NCI-H2081 treated with DMSO at 0.1 percent for 48 hours (cell line): ENCODE results near the gene TAF3.
"Not testable (repeated sequence)": the region's sequence is repeated elsewhere in the genome, so short reads cannot be mapped to it uniquely, and the experiment has no call there.

Experiments used
- DNase-seq: peaks from one replicate; lab custom pipeline; 2025; lab: John Stamatoyannopoulos, UW

The TAF3 gene

GRCh38 chr10:7818295-7819120 is at the start of gene TAF3:
Gene TAF3, plus strand, starts transcription at chr10:7818505. Its CDS starts 205 bp downstream, at chr10:7818710.
- no peak for DNase-seq

GRCh38 chr10:7773845-7774801 is 44.2 kb upstream of the TAF3 start:
- DNase-seq = no peak

- no peak for DNase-seq
Observed at GRCh38 chr10:7776777-7777176, 41.5 kb upstream of the TAF3 start.

GRCh38 chr10:7782194-7782593 is 36.1 kb upstream of the TAF3 start:
- not testable (repeated sequence) for DNase-seq

GRCh38 chr10:7786430-7786829 is 31.9 kb upstream of the TAF3 start:
- no peak for DNase-seq

- no peak for DNase-seq
Observed at GRCh38 chr10:7787150-7787856, 31.0 kb upstream of the TAF3 start.

GRCh38 chr10:7787857-7788638 is 30.3 kb upstream of the TAF3 start, which contains the start of the genes ATP5F1C and KIN:
Gene ATP5F1C, plus strand, starts transcription at chr10:7788177. Its CDS starts 31 bp downstream, at chr10:7788208.
Gene KIN, minus strand, starts transcription at chr10:7787993. Its CDS starts 60 bp downstream, at chr10:7787933.
- DNase-seq = peak; percentile 55

- no peak for DNase-seq
Observed at GRCh38 chr10:7788639-7789286, 29.5 kb upstream of the TAF3 start.

GRCh38 chr10:7789390-7789789 is 28.9 kb upstream of the TAF3 start:
- no peak for DNase-seq

- DNase-seq = no peak
Observed at GRCh38 chr10:7792541-7792940, 25.8 kb upstream of the TAF3 start.

GRCh38 chr10:7794251-7795026 is 23.9 kb upstream of the TAF3 start:
- no peak for DNase-seq

- DNase-seq = no peak
Observed at GRCh38 chr10:7795605-7796004, 22.7 kb upstream of the TAF3 start.

- no peak for DNase-seq
Observed at GRCh38 chr10:7797582-7797981, 20.7 kb upstream of the TAF3 start.

- no peak for DNase-seq
Observed at GRCh38 chr10:7802606-7803005, 15.7 kb upstream of the TAF3 start.

- no peak for DNase-seq
Observed at GRCh38 chr10:7804216-7804615, 14.1 kb upstream of the TAF3 start.

GRCh38 chr10:7804741-7805140 is 13.6 kb upstream of the TAF3 start:
- DNase-seq = no peak

GRCh38 chr10:7808686-7809267 is 9.5 kb upstream of the TAF3 start:
- DNase-seq = no peak

GRCh38 chr10:7810443-7810842 is 7.9 kb upstream of the TAF3 start:
- no peak for DNase-seq

- no peak for DNase-seq
Observed at GRCh38 chr10:7811000-7811399, 7.3 kb upstream of the TAF3 start.
